ENCODE data around the gene COPA. TPM values are rescaled to one million over a fixed set of nuclear protein-coding genes. Genes with fewer than 3 reads are reported as not detected.

The COPA gene
- total and polyA plus RNA-seq, 2 donors from 2014 or later: 50.1 to 160 TPM

GRCh38 chr1:160257411-160258015 is 85.5 kb downstream of the COPA start:
- no peak for FAIRE-seq
- H3K9ac ChIP-seq (ENCODE audit: low read length in 3 of 3): no peak overlapping the region

DNA sequence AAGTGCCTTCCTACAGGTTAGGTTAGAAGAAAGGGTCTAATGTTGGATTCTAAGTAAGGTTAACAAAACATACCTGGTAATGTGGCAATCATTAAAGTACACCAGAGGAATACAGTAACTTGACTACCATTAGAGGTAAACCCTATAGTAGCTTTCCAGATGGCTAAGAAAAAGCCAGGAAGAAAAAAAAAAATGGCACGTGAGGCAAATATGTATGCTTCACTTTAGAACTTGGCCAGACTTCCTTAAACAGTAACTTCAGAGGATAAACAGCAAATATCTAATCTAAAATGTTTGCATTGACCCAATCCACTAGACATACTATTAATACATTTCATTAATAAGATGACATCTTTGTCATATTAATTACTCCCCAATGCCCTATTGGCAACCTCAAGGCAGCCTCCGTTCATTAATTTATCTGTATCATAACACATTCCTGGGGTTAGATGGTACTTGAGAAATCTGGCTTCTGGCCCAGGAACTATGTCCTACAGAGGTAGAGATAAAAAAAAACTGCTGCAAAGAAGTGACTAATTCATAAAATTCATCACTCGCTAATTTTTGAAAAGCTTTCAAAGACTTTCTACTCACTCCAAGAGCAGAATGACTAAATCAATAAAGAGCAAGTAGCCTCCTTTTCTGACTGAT is 86.5 kb downstream of the COPA start:
- no peak overlapping the region for H3K4me3 ChIP-seq (ENCODE audit: low read length in 3 of 3)
- H3K27me3 ChIP-seq (ENCODE audit: control insufficient read depth, insufficient read depth, low read length): no peaks in the 10 kb centered on the region
- H3K4me1 ChIP-seq (ENCODE audit: control insufficient read depth in 2 of 3, insufficient read depth in 2 of 3, low read depth in 1 of 3, low read length in 3 of 3): peaks cover 3 to 22% (median 15%) of the 10 kb centered on the region in 3 donors
- H3K9me3 ChIP-seq (ENCODE audit: control insufficient read depth in 2 of 3, insufficient read depth in 1 of 3, low read length in 3 of 3): no peaks in the 10 kb centered on the region
- TF ChIP-seq, protein P1, sequence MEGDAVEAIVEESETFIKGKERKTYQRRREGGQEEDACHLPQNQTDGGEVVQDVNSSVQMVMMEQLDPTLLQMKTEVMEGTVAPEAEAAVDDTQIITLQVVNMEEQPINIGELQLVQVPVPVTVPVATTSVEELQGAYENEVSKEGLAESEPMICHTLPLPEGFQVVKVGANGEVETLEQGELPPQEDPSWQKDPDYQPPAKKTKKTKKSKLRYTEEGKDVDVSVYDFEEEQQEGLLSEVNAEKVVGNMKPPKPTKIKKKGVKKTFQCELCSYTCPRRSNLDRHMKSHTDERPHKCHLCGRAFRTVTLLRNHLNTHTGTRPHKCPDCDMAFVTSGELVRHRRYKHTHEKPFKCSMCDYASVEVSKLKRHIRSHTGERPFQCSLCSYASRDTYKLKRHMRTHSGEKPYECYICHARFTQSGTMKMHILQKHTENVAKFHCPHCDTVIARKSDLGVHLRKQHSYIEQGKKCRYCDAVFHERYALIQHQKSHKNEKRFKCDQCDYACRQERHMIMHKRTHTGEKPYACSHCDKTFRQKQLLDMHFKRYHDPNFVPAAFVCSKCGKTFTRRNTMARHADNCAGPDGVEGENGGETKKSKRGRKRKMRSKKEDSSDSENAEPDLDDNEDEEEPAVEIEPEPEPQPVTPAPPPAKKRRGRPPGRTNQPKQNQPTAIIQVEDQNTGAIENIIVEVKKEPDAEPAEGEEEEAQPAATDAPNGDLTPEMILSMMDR (IDR thresholded peaks at IDR 0.05; ENCODE audit: borderline replicate concordance, extremely low read depth, insufficient read depth): no peak
- H3K36me3 ChIP-seq (ENCODE audit: control insufficient read depth in 2 of 3, insufficient read depth in 3 of 3, low read length in 3 of 3): no peaks in the 10 kb centered on the region
- no peak for DNase-seq
- H3K27ac ChIP-seq (ENCODE audit: low read depth in 2 of 2, low read length in 2 of 2): no peak overlapping the region
- intact Hi-C loops (cut with DNase I): no loop called here
- no peak overlapping the region for H3K9ac ChIP-seq (ENCODE audit: low read length in 3 of 3)
- no peak for FAIRE-seq

More at GRCh38 chr1:160257411-160258015, 85.5 kb downstream of the COPA start:
- TF ChIP-seq, protein P1 (IDR thresholded peaks at IDR 0.05; ENCODE audit: borderline replicate concordance, extremely low read depth, insufficient read depth): no peak
- no peak for DNase-seq
- Histone ChIP-seq H3K27ac (ENCODE audit: low read depth in 2 of 2, low read length in 2 of 2) (no peak overlapping the region), H3K27me3 (ENCODE audit: control insufficient read depth, insufficient read depth, low read length) (no peaks in the 10 kb centered on the region), H3K9me3 (ENCODE audit: control insufficient read depth in 2 of 3, insufficient read depth in 1 of 3, low read length in 3 of 3) (no peaks in the 10 kb centered on the region), H3K4me1 (ENCODE audit: control insufficient read depth in 2 of 3, insufficient read depth in 2 of 3, low read depth in 1 of 3, low read length in 3 of 3) (peaks cover 3 to 19% (median 15%) of the 10 kb centered on the region in 3 donors), H3K4me3 (ENCODE audit: low read length in 3 of 3) (no peak overlapping the region), H3K36me3 (ENCODE audit: control insufficient read depth in 2 of 3, insufficient read depth in 3 of 3, low read length in 3 of 3) (no peaks in the 10 kb centered on the region)
- intact Hi-C loops (cut with DNase I): no loop called here

GRCh38 chr1:160255781-160256300 is 87.2 kb downstream of the COPA start:
- no peak for FAIRE-seq

More at GRCh38 chr1:160255781-160256300, 87.2 kb downstream of the COPA start:
- Histone ChIP-seq H3K36me3 (ENCODE audit: control insufficient read depth in 2 of 3, insufficient read depth in 3 of 3, low read length in 3 of 3) (no peaks in the 10 kb centered on the region), H3K9ac (ENCODE audit: low read length in 3 of 3) (no peak overlapping the region), H3K27ac (ENCODE audit: low read depth in 2 of 2, low read length in 2 of 2) (no peak overlapping the region), H3K27me3 (ENCODE audit: control insufficient read depth, insufficient read depth, low read length) (no peaks in the 10 kb centered on the region), H3K9me3 (ENCODE audit: control insufficient read depth in 2 of 3, insufficient read depth in 1 of 3, low read length in 3 of 3) (no peaks in the 10 kb centered on the region), H3K4me1 (ENCODE audit: control insufficient read depth in 2 of 3, insufficient read depth in 2 of 3, low read depth in 1 of 3, low read length in 3 of 3) (peaks cover 3 to 28% (median 11%) of the 10 kb centered on the region in 3 donors), H3K4me3 (ENCODE audit: low read length in 3 of 3) (no peak overlapping the region)
- DNase-seq: no peak
- TF ChIP-seq, protein P1 (IDR thresholded peaks at IDR 0.05; ENCODE audit: borderline replicate concordance, extremely low read depth, insufficient read depth): no peak
- intact Hi-C loops (cut with DNase I): no loop called here
